ENCODE measurements around the gene GLCE.
"Not testable (repeated sequence)": the region's sequence is repeated elsewhere in the genome, so short reads cannot be mapped to it uniquely, and the experiment has no call there.

GLCE gene

GRCh38 chr15:69159805-69160140 lies 662 bp upstream of the GLCE start:
- DNase-seq (ENCODE audit: low read depth) = no peak

DNA sequence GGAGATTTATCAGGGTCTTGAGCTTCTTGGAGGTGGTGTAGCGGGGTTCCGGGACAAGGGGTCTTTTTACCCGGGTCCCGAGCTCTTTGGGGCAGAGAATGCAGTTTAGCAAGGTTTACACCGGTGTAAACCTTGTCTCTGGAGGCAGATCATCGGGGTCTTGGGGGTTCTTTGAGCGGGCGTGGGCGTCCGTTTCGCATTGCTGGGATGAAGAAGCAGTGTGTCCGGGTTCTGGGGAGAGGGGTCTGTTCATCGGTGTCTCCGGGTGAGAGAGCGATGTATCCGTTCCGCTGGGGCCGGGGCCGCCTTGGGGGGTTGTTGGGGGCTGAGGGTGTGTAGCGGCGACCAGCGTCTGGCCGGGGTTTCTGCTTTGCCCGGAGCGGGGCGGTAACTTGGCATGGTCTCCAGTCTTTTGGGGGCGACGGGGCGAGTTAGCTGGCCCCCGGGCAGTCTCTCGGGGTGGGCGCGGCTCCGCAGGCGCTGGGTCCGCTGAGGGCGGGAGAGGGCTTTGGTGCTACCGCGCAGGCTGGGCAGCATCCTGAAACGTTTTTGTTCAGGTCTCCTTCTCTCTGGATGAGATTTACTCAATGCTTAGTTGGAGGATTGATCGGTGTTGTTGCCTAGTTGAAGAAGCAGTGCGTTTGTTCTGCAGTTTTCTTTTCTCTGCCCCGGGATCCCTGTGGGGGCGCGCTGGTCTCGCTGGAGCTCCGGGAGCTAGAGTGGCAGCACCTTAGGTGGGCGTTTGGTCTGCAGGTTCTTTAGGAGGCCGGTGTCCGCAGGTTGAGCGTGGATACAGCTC lies 843 bp downstream of the GLCE start:
- DNase-seq (ENCODE audit: low read depth) = no peak

- DNase-seq (ENCODE audit: low read depth) = no peak
Observed at GRCh38 chr15:69161878-69162213, 1.4 kb downstream of the GLCE start.

DNA sequence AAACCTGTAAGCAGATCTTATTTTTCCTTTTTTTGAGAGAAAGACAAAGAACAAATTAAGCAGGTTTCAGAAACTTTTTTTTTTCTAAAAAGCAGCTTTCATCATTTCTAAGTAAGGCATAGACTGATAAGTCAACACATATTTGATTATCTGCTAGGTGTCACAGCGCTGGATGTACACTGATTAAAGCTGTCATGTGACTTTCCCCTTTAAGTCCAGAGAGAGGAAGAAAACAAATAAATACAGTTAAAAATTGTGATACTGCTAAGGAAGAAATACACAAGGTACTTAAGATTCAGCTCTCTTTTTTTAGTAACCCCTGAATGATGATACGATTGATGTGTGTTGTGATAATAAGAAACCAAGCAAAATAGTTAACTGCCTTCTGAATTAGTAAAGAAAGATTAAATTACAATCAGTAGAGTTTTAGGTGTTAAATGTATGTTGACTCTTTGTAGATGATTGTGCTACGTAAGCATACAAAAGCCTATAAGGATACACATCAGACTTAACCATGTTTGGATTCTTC lies 2.8 kb downstream of the GLCE start:
- DNase-seq (ENCODE audit: low read depth) = no peak

DNA sequence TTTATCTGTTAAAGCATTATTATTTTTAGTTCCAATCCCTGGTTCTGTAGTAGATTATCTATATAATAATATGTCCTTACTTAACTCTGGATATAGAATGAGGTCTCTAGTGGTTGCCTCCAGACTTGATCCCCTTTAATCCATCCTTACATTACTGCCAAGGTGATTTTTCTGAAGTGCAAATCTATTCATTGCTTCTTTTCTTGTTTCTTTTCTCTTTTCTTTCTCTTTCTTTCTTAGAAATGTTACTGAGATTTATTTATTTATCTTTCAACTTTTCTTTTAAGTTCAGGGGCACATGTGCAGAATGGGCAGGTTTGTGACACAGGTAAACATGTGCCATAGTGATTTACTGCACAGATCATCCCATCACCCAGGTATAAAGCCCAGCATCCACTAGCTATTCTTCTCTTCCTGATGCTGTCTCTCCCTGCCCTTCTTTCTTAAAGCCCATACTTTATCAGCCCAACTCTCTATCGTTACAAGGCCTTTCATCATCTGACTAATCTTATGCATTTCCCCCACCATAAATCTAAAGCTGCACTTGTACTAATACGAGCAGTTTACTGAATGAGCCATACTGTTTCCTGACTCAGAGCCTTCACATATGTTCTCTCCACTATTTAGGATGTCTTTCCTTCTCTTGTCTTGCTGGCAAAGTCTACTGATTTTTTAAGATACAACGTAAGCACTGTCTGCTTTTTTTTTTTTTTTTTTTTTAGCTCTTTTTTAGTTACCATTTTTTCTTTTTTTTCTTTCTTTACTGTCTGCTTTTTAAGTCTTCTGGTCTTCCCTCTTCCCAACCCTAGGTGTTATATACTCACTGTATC lies 4.6 kb downstream of the GLCE start:
- no peak for DNase-seq (ENCODE audit: low read depth)

GRCh38 chr15:69165637-69166025 lies 5.2 kb downstream of the GLCE start:
- no peak for DNase-seq (ENCODE audit: low read depth)

DNA sequence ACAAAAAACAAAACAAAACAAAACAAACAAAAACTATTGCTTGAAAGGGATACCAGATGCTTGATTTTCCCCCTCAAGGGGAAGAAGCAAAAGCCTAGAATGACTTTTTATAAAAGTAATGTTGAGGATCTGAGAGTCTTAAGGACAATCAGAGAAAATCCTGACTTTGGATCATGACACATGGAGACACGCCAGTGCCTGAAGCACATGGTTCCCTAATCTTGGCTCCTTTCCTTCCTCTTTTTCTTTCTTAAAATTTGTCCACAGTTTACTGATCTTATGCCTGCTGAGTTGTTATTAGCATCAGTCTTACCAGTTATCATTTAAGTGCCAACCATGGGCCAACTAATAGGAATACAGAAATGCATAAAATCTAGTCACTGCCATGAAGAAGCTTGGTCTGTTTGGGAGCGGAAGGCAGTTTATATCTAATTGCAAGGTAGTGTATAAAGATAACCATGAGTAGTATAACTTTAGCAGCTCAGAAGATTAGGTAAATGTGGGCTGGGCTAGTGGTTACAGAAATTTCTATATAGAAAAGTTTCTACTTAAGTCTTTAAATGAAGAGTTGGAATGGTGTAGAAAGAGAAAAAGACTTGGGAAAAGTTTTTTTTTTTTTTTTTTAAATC lies 6.9 kb downstream of the GLCE start:
- DNase-seq (ENCODE audit: low read depth) = no peak

DNA sequence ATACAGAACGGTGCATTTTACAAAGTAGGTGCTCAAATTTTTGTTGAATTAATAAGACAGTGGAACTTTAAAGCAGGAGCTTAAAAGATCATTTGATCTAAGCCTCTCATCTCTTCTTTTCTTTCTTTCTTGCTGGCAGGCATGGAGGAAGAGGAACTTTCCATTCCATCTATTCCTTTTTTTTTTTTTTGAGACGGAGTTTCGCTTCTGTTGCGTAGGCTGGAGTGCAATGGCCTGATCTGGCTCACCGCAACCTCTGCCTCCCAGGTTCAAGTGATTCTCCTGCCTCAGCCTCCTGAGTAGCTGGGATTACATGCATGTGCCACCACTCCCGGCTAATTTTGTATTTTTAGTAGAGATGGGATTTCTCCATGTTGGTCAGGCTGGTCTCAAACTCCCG lies 7.9 kb downstream of the GLCE start:
- not testable (repeated sequence) for DNase-seq (ENCODE audit: low read depth)

- DNase-seq (ENCODE audit: low read depth) = not testable (repeated sequence)
Observed at GRCh38 chr15:69169540-69169939, 9.1 kb downstream of the GLCE start.

GRCh38 chr15:69170597-69170996 lies 10.2 kb downstream of the GLCE start:
- no peak for DNase-seq (ENCODE audit: low read depth)

GRCh38 chr15:69172847-69173246 lies 12.4 kb downstream of the GLCE start:
- no peak for DNase-seq (ENCODE audit: low read depth)

DNA sequence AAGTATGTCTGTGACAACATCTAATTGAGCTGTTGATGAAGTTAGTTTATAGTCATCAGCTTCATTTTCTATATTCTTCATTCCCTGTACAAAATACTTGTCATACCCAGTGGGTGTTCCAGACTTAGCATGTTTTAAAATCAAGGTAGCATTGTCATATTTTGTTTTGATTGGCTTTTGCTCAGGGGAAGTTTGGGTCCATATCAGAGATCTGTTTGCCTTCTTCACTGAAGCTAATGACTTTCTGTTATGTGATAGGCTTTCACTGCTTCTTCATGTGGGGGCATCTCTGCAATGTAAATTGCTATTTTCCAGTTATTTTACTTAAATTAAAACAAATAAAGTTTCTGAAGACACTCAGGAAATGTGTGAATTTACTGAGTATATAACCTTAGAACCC lies 15.1 kb downstream of the GLCE start:
- DNase-seq (ENCODE audit: low read depth) = no peak

- DNase-seq (ENCODE audit: low read depth) = no peak
Observed at GRCh38 chr15:69181424-69181823, 21.0 kb downstream of the GLCE start.

- no peak for DNase-seq (ENCODE audit: low read depth)
Observed at GRCh38 chr15:69185216-69185615, 24.8 kb downstream of the GLCE start.

- no peak for DNase-seq (ENCODE audit: low read depth)
Observed at GRCh38 chr15:69185706-69186105, 25.3 kb downstream of the GLCE start.

GRCh38 chr15:69189157-69189556 lies 28.7 kb downstream of the GLCE start:
- no peak for DNase-seq (ENCODE audit: low read depth)

GRCh38 chr15:69190091-69190490 lies 29.7 kb downstream of the GLCE start:
- DNase-seq (ENCODE audit: low read depth) = no peak

GRCh38 chr15:69190504-69190903 lies 30.1 kb downstream of the GLCE start:
- DNase-seq (ENCODE audit: low read depth) = no peak

GRCh38 chr15:69194025-69194827 lies 33.8 kb downstream of the GLCE start:
- no peak for DNase-seq (ENCODE audit: low read depth)

GRCh38 chr15:69194854-69195253 lies 34.4 kb downstream of the GLCE start:
- DNase-seq (ENCODE audit: low read depth) = no peak

- no peak for DNase-seq (ENCODE audit: low read depth)
Observed at GRCh38 chr15:69200832-69201745, 40.7 kb downstream of the GLCE start.

Data from T follicular helper cell (primary cell).